ENCODE results near the gene DBNL. TPM values are rescaled to one million over a fixed set of nuclear protein-coding genes. Genes with fewer than 3 reads are reported as not detected.

DBNL gene
- total and polyA plus RNA-seq, 2 of the 13 experiments (the other 11 are each of a cell fraction or from before 2014, with no cell fraction given) = 20.8 to 35.1 TPM

- TF ChIP-seq THRA (CRISPR knock-in tag; IDR thresholded peaks at IDR 0.05; ENCODE audit: borderline replicate concordance) (no peak), TOE1 (CRISPR knock-in tag; IDR thresholded peaks at IDR 0.05) (no peak), CBX1 (IDR thresholded peaks at IDR 0.05; ENCODE audit: low read depth) (peak; percentile 56), NFE2L2 (IDR thresholded peaks at IDR 0.05; ENCODE audit: low read length) (no peak), IRF2 (CRISPR knock-in tag; IDR thresholded peaks at IDR 0.05) (peak; percentile 87), ZUFSP (CRISPR knock-in tag; IDR thresholded peaks at IDR 0.05; ENCODE audit: borderline replicate concordance) (no peak), KLF13 (CRISPR knock-in tag; IDR thresholded peaks at IDR 0.05) (no peak), MXD1 (CRISPR knock-in tag; IDR thresholded peaks at IDR 0.05) (peak; percentile 86), HNF1B (CRISPR knock-in tag; IDR thresholded peaks at IDR 0.05) (peak; percentile 83), KAT8 (CRISPR knock-in tag; IDR thresholded peaks at IDR 0.05) (peak; percentile 96), ERF (CRISPR knock-in tag; IDR thresholded peaks at IDR 0.05) (peak; percentile 62; the same call in 1 of the 2 replicates), PTBP1 (IDR thresholded peaks at IDR 0.05; ENCODE audit: low read depth, low read length, poor library complexity, severe bottlenecking) (no peak), ZFP36 (IDR thresholded peaks at IDR 0.05; ENCODE audit: borderline replicate concordance, low read depth, low read length, partially characterized antibody) (no peak), RNF2 (conservative IDR thresholded peaks at IDR 0.05; ENCODE audit: low read depth) (peak; percentile 73; the same call in 1 of the 2 replicates), PPARG (CRISPR knock-in tag; conservative IDR thresholded peaks at IDR 0.05) (0 out of 2 replicates have a peak, but pooled peaks have one; percentile 18), HOXD1 (CRISPR knock-in tag; IDR thresholded peaks at IDR 0.05) (peak; percentile 81), MYC (CRISPR knock-in tag; IDR thresholded peaks at IDR 0.05; ENCODE audit: borderline replicate concordance) (peak; percentile 87), ZNF264 (CRISPR knock-in tag; IDR thresholded peaks at IDR 0.05) (peak; percentile 88; the same call in 1 of the 2 replicates), SRSF4 (IDR thresholded peaks at IDR 0.05; ENCODE audit: low read depth, low read length, poor library complexity, severe bottlenecking) (no peak), NR0B2 (CRISPR knock-in tag; IDR thresholded peaks at IDR 0.05) (no peak), KDM5A (IDR thresholded peaks at IDR 0.05; ENCODE audit: borderline replicate concordance, low read length) (no peak), MXD3 (CRISPR knock-in tag; IDR thresholded peaks at IDR 0.05) (peak; percentile 74; the same call in 1 of the 2 replicates)
Observed at GRCh38 chr7:44044315-44045225, at the start of gene DBNL (continued).
